Neural progenitor cell (in vitro differentiated cells): Measurements from ENCODE around the gene TMEM127.
A peak's percentile ranks its signal among the peaks of the same experiment; 100 is the strongest.

Source experiments
- EZH2 ChIP-seq: fragments of 200-600 bp; sonication (generic); IDR thresholded peaks from 2 replicates; pipeline ENCODE4 v1.6.1; 2017; ENCODE audit warnings: antibody characterized with exemption, mild to moderate bottlenecking, moderate library complexity
- EZH2phosphoT487 ChIP-seq: fragments of 200-600 bp; sonication (generic); IDR thresholded peaks from 2 replicates; pipeline ENCODE4 v1.6.1; 2017; ENCODE audit warnings: antibody characterized with exemption
- TF ChIP-seq, protein P1 (sequence below): fragments of 200-600 bp; sonication (generic); IDR thresholded peaks from 2 replicates; pipeline ENCODE4 v1.5.1; 2017; ENCODE audit warnings: antibody characterized with exemption, mild to moderate bottlenecking

DNA sequence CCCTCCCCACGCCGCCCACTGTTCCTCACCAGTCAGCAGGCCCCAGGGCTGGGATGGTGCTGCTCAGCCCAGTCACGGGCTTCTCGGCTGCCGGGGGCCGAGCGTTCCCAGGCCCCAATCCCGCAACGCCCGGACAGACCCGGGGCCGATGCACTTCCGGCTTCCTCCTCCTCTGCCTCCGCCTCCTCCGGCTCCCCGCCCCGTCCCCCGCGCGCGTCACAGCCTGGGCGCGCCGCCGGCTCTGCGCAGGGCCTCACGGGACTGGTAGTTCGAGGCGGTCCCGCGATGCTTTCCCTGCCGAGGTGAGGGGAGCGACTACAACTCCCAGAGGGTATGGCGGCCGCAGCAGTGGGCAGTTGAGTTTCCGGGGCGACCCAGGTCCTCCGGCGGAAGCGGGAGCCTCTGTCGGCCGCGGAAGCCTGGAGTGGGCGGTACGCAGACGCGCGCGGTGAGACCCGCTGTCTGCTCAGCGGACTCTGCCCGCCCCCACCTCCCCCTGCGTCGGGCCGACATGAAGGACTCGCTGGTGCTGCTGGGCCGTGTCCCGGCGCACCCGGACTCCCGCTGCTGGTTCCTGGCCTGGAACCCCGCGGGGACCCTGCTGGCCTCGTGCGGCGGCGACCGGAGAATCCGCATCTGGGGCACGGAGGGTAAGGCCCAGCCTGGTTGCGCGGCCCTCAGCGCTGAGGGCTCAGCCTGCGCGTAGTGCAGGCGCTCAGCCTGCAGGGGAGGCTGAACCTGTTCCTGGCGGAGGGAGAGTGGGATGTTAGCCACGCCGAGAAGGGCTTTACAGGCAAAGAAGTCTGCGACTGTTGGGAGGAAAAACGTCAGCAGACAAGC is at the start of gene TMEM127, which contains the start of gene CIAO1:
- TF ChIP-seq, protein P1, sequence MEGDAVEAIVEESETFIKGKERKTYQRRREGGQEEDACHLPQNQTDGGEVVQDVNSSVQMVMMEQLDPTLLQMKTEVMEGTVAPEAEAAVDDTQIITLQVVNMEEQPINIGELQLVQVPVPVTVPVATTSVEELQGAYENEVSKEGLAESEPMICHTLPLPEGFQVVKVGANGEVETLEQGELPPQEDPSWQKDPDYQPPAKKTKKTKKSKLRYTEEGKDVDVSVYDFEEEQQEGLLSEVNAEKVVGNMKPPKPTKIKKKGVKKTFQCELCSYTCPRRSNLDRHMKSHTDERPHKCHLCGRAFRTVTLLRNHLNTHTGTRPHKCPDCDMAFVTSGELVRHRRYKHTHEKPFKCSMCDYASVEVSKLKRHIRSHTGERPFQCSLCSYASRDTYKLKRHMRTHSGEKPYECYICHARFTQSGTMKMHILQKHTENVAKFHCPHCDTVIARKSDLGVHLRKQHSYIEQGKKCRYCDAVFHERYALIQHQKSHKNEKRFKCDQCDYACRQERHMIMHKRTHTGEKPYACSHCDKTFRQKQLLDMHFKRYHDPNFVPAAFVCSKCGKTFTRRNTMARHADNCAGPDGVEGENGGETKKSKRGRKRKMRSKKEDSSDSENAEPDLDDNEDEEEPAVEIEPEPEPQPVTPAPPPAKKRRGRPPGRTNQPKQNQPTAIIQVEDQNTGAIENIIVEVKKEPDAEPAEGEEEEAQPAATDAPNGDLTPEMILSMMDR = peak; percentile 38
- no peak for TF ChIP-seq EZH2phosphoT487
- TF ChIP-seq EZH2 = no peak
